Stomach (tissue), 9 donors: Measurements from ENCODE around the gene LGR5. TPM values are rescaled to one million over a fixed set of nuclear protein-coding genes. Genes with fewer than 3 reads are reported as not detected.

Experiments used
- DNase-seq, 2 donors: peaks; one replicate each; pipeline versions ENCODE4 v3.0.0 to v3.0.0-alpha.2; 2013 to 2019
- H3K27ac ChIP-seq, 5 donors: fragments of 200-600 bp in 4 of 5; sonication (generic) in 4 of 5; one replicate each; pipeline ENCODE4 v1.5.1; 2013 to 2019; ENCODE audit warnings: mild to moderate bottlenecking in 1 of 5, moderate library complexity in 1 of 5
- H3K27me3 ChIP-seq, 3 donors: fragments of 200-600 bp; sonication (generic); one replicate each; pipeline ENCODE4 v1.5.1; 2017 to 2019; ENCODE audit warnings: mixed run types in 1 of 3
- H3K36me3 ChIP-seq, 4 donors: fragments of 200-600 bp; sonication (generic); 1 replicate in 3 of 4; 2 replicates in 1 of 4; pipeline ENCODE4 v1.5.1; 2016 to 2019
- H3K4me1 ChIP-seq, 4 donors: fragments of 200-600 bp; sonication (generic); one replicate each; pipeline ENCODE4 v1.5.1; 2016 to 2019
- H3K4me3 ChIP-seq, 4 donors: fragments of 200-600 bp; sonication (generic) in 3 of 4; one replicate each; pipeline ENCODE4 v1.5.1; 2016 to 2019; ENCODE audit warnings: mild to moderate bottlenecking in 1 of 4
- H3K9me3 ChIP-seq, 4 donors: fragments of 200-600 bp; sonication (generic); one replicate each; pipeline ENCODE4 v1.5.1; 2016 to 2019
- EP300 ChIP-seq: sonication (generic); formaldehyde crosslinking; IDR thresholded peaks from one replicate; pipeline ENCODE4 v1.6.1; 2017; ENCODE audit warnings: antibody characterized with exemption
- POLR2A ChIP-seq, 4 donors: fragments of 450-650 bp; IDR thresholded peaks; one replicate each; pipeline ENCODE4 v1.6.1; 2016; ENCODE audit warnings: antibody characterized with exemption in 4 of 4, control low read depth in 2 of 4, mild to moderate bottlenecking in 1 of 4, moderate library complexity in 1 of 4
- POLR2AphosphoS5 ChIP-seq, 3 donors: sonication (generic); formaldehyde crosslinking; IDR thresholded peaks; one replicate each; pipeline ENCODE4 v1.6.1; 2016; ENCODE audit warnings: antibody characterized with exemption in 3 of 3
- WGBS, 5 donors: extraction: QIAGEN DNeasy Blood & Tissue Kit in 3 of 5; methylation state at CpG; one replicate each; pipeline versions ENCODE4 v1.1.5 to v1.1.7; 2013 to 2018; 5-methylcytosine and 5-hydroxymethylcytosine counted together
- intact Hi-C: fragments of 100-400 bp; cut with DNase I; formaldehyde crosslinking; loops from one replicate; pipeline ENCODE4 v1.15.1; 2023; ENCODE audit warnings: low total_unique reads
- polyA plus RNA-seq, 3 donors: library from polyadenylated mRNA; stranded (reverse); fragments of 200-250 nt; gene quantifications; one replicate each; pipeline ENCODE4 v1.2.3, GENCODE V29; 2013
- total RNA-seq, 5 donors: library from RNA; depleted of rRNA; stranded (reverse); fragments of >200 nt; gene quantifications; one replicate each; pipeline versions ENCODE4 v1.1.0 to v1.2.3, GENCODE V29; 2014 to 2016
- TF ChIP-seq, protein P1 (sequence below), 7 experiments: fragments of 450-650 bp in 4 of 7; fragments of 200-600 bp in 3 of 7; sonication (generic) in 3 of 7; IDR thresholded peaks; one replicate each; pipeline ENCODE4 v1.5.1; 2016 to 2019; ENCODE audit warnings: antibody characterized with exemption in 7 of 7, control low read depth in 2 of 7, mild to moderate bottlenecking in 1 of 7
- donor health status: healthy with polysubstance abuse.
- donor health status: Bipolar disorder and iron deficiency.
- donor health status: healthy.

Gene LGR5
- total and polyA plus RNA-seq, 8 donors = 0.06 to 16.0 (median 1.2) TPM; not detected in 3

DNA sequence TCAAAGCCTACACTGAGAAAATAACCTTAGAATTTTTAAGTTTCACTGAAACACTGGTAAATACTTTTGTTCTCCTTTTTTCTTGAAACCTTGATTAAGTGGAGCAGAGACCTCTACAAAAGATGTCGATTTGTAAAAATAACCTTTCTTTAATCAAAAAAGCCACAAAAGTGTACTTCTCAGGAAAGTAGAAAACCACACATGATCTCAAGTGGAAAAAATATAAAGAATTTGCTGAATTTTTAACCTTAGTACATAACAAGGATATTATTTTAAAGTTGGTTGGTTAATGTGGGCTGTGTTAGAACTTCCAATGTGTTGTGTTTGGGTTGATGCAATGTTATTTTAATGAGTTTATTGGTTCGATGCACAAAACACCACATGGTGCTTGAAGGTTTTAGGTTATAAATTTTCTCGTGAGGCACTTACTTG lies 8.6 kb downstream of the LGR5 start:
- H3K9me3 ChIP-seq = no peaks in the 10 kb centered on the region
- TF ChIP-seq, protein P1, sequence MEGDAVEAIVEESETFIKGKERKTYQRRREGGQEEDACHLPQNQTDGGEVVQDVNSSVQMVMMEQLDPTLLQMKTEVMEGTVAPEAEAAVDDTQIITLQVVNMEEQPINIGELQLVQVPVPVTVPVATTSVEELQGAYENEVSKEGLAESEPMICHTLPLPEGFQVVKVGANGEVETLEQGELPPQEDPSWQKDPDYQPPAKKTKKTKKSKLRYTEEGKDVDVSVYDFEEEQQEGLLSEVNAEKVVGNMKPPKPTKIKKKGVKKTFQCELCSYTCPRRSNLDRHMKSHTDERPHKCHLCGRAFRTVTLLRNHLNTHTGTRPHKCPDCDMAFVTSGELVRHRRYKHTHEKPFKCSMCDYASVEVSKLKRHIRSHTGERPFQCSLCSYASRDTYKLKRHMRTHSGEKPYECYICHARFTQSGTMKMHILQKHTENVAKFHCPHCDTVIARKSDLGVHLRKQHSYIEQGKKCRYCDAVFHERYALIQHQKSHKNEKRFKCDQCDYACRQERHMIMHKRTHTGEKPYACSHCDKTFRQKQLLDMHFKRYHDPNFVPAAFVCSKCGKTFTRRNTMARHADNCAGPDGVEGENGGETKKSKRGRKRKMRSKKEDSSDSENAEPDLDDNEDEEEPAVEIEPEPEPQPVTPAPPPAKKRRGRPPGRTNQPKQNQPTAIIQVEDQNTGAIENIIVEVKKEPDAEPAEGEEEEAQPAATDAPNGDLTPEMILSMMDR (IDR thresholded peaks at IDR 0.05) = no peak
- TF ChIP-seq POLR2AphosphoS5 (IDR thresholded peaks at IDR 0.05) (no peak), POLR2A (IDR thresholded peaks at IDR 0.05) (no peak), EP300 (no peak)
- H3K4me3 ChIP-seq = no peak overlapping the region
- intact Hi-C loops = no loop called here
- H3K27me3 ChIP-seq = peaks cover 0 to 10% (median 0%) of the 10 kb centered on the region in 3 donors
- no peak for DNase-seq
- H3K36me3 ChIP-seq = no peaks in the 10 kb centered on the region
- no peaks in the 10 kb centered on the region for H3K4me1 ChIP-seq
- no peak overlapping the region for H3K27ac ChIP-seq
- 73 to 86% (median 82%) methylated on average over 3 of the region's 3 CpGs for WGBS, 5 donors

DNA sequence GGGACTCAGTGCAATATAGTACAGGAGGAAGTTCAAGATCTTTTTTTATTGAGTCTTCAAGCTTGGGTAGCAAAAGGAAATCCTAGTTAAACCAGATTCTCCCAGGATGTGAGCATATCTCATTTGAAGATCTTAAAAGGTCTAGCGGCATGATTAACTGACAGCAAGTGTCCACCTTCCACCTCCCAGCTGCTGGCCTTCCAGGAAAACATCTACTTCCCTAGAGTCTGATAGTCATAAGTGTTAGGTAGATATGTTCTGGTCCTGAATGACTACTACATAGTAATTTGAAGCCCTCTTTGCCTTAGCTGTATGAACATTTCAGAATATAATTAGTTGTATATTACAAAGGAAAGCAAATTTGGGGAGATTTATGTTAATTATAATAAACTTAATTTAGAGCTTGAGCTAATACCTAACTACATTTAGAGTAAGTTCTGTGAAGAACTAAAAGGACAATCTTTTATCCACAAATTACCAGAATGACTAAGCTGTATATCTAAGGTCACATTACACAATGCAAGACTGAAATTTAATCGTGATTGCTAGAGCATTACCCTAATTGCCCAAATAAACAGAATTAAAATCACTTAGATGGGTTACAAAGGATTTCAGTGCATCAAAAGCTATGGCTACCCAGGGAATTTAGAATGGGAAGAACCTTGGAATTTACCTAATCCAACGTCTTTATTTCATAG lies 9.9 kb downstream of the LGR5 start:
- DNase-seq = no peak
- TF ChIP-seq EP300 (no peak), POLR2AphosphoS5 (IDR thresholded peaks at IDR 0.05) (no peak), POLR2A (IDR thresholded peaks at IDR 0.05) (no peak)
- TF ChIP-seq, protein P1 (IDR thresholded peaks at IDR 0.05) = no peak
- no peak overlapping the region for H3K4me3 ChIP-seq
- 74 to 77% (median 77%) methylated on average over 3 of the region's 3 CpGs for WGBS, 5 donors
- intact Hi-C loops = no loop called here
- H3K9me3 ChIP-seq = no peaks in the 10 kb centered on the region
- H3K4me1 ChIP-seq = no peaks in the 10 kb centered on the region
- peaks cover 0 to 13% (median 0%) of the 10 kb centered on the region in 3 donors for H3K27me3 ChIP-seq
- H3K27ac ChIP-seq = no peak overlapping the region
- no peaks in the 10 kb centered on the region for H3K36me3 ChIP-seq

DNA sequence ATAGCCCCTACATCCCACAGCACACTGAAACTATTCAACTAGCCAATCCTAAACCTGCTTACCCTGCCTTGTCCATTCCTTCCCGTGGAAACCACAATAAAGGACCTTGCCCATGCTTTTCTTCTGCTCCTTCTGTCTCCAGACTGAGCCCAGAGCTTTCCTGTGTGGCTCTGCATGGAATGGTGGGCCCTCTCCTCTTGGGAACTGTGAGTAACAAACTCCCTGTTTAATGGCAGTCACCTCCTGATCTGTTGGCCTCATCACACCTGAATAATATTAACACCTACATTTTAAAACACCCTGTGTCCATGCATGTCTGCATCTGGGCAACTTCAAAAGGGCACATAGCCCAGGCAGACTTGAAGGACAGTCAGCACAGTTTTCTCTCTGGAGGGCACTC lies 12.4 kb downstream of the LGR5 start:
- peaks cover 0 to 10% (median 0%) of the 10 kb centered on the region in 3 donors for H3K27me3 ChIP-seq
- H3K4me3 ChIP-seq = no peak overlapping the region
- no peak for DNase-seq
- no peaks in the 10 kb centered on the region for H3K4me1 ChIP-seq
- intact Hi-C loops = no loop called here
- no peak overlapping the region for H3K27ac ChIP-seq
- TF ChIP-seq, protein P1 (IDR thresholded peaks at IDR 0.05) = no peak
- WGBS, 5 donors = 52 to 87% (median 75%) methylated on average over 1 of the region's 1 CpG
- H3K9me3 ChIP-seq = no peaks in the 10 kb centered on the region
- H3K36me3 ChIP-seq = no peaks in the 10 kb centered on the region

DNA sequence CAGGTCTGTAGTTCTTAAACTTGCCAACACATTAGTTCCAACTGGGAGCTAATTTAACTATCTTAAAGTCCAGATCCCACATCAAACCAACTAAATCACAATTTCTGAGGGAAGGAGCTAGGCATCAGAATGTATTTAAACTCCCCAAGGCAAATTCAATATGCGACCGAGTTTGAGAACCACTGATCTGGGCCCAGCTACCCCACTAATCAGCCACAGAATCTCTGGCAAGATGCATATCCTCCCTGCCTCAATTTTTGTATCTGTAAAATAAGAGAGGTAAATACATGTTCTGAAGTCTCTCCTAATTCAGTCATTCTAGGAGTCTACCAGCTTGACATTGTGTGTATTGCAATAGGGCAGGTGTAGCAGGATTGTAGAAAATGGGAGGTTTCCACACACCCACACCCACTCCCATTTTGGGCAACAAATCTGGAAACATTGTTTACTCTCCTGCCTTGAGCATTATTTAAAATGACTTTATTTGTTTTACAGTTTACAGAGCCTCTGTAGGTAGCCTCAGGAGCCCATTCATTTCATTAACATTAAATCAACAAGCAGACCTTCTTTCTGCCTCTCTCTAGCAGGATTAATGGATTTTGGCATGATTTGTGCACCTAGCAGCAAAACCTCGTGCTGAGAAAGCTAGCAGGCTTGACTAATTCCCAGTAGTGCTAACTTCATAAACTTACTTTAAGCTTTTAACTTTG lies 15.6 kb downstream of the LGR5 start:
- Histone ChIP-seq H3K27me3 (peaks cover 0 to 10% (median 0%) of the 10 kb centered on the region in 3 donors), H3K36me3 (no peaks in the 10 kb centered on the region), H3K4me1 (peaks cover 0 to 6% (median 2%) of the 10 kb centered on the region in 4 donors), H3K27ac (no peak overlapping the region), H3K9me3 (no peaks in the 10 kb centered on the region), H3K4me3 (no peak overlapping the region)
- peak in 1 of 2 donors; percentile 35 for DNase-seq
- intact Hi-C loops = no loop called here
- no peak for TF ChIP-seq POLR2AphosphoS5 (IDR thresholded peaks at IDR 0.05)
- TF ChIP-seq EP300 = no peak
- no peak for TF ChIP-seq POLR2A (IDR thresholded peaks at IDR 0.05)
- TF ChIP-seq, protein P1 (IDR thresholded peaks at IDR 0.05) = no peak
- 40 to 56% (median 48%) methylated on average over 3 of the region's 3 CpGs for WGBS, 5 donors
